Hepatocyte (in vitro differentiated cells): ENCODE results near the gene OR5B3. TPM values are rescaled to one million over a fixed set of nuclear protein-coding genes. Genes with fewer than 3 reads are reported as not detected.

ENCODE experiments used
- DNase-seq: peaks from one replicate; pipeline ENCODE4 v3.0.0-alpha.2; 2016; ENCODE audit warnings: low spot score
- H2AFZ ChIP-seq: fragments of 200-600 bp; sonication (generic); 2 replicates; pipeline ENCODE4 v1.6.0; 2016; ENCODE audit warnings: antibody characterized with exemption, mild to moderate bottlenecking
- H3K27ac ChIP-seq: fragments of 200-600 bp; sonication (generic); 2 replicates; pipeline ENCODE4 v1.5.1; 2016; ENCODE audit warnings: mild to moderate bottlenecking
- H3K27me3 ChIP-seq: fragments of 200-600 bp; sonication (generic); 2 replicates; pipeline ENCODE4 v1.6.1; 2016
- H3K36me3 ChIP-seq: fragments of 200-600 bp; sonication (generic); replicated peaks from 2 replicates; pipeline ENCODE4 v1.5.1; 2016; ENCODE audit warnings: low read depth; ENCODE audit not compliant: insufficient read depth
- H3K4me1 ChIP-seq: fragments of 200-600 bp; sonication (generic); 2 replicates; pipeline ENCODE4 v1.5.1; 2016; ENCODE audit warnings: mild to moderate bottlenecking, moderate library complexity; ENCODE audit not compliant: insufficient read depth
- H3K4me2 ChIP-seq: fragments of 200-600 bp; sonication (generic); 2 replicates; pipeline ENCODE4 v1.6.0; 2016
- H3K4me3 ChIP-seq: fragments of 200-600 bp; sonication (generic); 2 replicates; pipeline ENCODE4 v1.5.1; 2016; ENCODE audit warnings: mild to moderate bottlenecking
- H3K79me2 ChIP-seq: fragments of 200-600 bp; sonication (generic); 2 replicates; pipeline ENCODE4 v1.6.0; 2017; ENCODE audit warnings: mild to moderate bottlenecking
- H3K9me2 ChIP-seq: fragments of 200-600 bp; sonication (generic); replicated peaks from 2 replicates; pipeline ENCODE4 v1.6.0; 2017; ENCODE audit warnings: mild to moderate bottlenecking; ENCODE audit not compliant: insufficient read depth
- H3K9me3 ChIP-seq: fragments of 200-600 bp; sonication (generic); 2 replicates; pipeline ENCODE4 v1.5.1; 2016; ENCODE audit warnings: low read depth, mild to moderate bottlenecking
- H4K20me1 ChIP-seq: fragments of 200-600 bp; sonication (generic); 2 replicates; pipeline ENCODE4 v1.6.0; 2016; ENCODE audit warnings: mild to moderate bottlenecking; ENCODE audit not compliant: insufficient read depth, poor library complexity, severe bottlenecking
- EZH2 ChIP-seq: fragments of 200-600 bp; sonication (generic); IDR thresholded peaks from 2 replicates; pipeline ENCODE4 v1.6.1; 2016; ENCODE audit warnings: antibody characterized with exemption, mild to moderate bottlenecking, borderline replicate concordance
- EZH2phosphoT487 ChIP-seq: fragments of 200-600 bp; sonication (generic); IDR thresholded peaks from one replicate; pipeline ENCODE4 v1.6.1; 2018; ENCODE audit warnings: antibody characterized with exemption, mild to moderate bottlenecking, low read depth, moderate library complexity; ENCODE audit not compliant: unreplicated experiment, severe bottlenecking
- WGBS: methylation state at CpG from one replicate; pipeline ENCODE4 v1.1.6; 2016; ENCODE audit warnings: low lambda C conversion rate; ENCODE audit errors: missing lambda C conversion rate; 5-methylcytosine and 5-hydroxymethylcytosine counted together
- polyA plus RNA-seq: library from polyadenylated mRNA; unstranded; fragments of >200 nt; fragmentation: Nextera tagmentation; extraction: Ambion mirVana; gene quantifications from 2 replicates; pipeline ENCODE4 v1.2.1, GENCODE V29; 2016
- total RNA-seq: library from RNA; depleted of rRNA; stranded (reverse); fragments of >200 nt; gene quantifications from 2 replicates; pipeline ENCODE4 v1.2.3, GENCODE V29; 2014
- TF ChIP-seq, protein P1 (sequence below): fragments of 200-600 bp; sonication (generic); IDR thresholded peaks from 2 replicates; pipeline ENCODE4 v1.5.1; 2016; ENCODE audit warnings: antibody characterized with exemption, mild to moderate bottlenecking; ENCODE audit not compliant: poor library complexity

The OR5B3 gene
- total and polyA plus RNA-seq, 2 experiments from 2014 or later = not detected

DNA sequence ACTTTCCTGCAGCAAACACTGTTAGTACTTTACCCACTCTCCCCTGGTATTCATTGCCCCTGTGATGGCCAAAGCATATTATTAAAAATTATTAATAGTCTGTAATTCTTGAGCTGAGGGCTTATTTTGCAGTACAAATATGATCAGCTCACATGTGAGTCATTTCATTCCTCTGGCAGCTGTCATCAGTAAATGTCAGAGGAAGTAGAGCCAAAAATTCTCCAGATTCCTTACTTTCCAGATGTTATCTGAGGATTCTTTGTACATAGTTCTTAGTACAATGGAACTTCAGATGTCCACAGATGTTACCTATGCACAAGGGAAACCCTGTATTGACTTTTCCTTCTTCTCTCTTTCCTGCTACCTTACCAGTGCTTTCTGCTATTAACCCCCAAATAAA, 12.5 kb downstream of the OR5B3 start:
- no peak for DNase-seq
- no peak for TF ChIP-seq EZH2phosphoT487
- TF ChIP-seq, protein P1, sequence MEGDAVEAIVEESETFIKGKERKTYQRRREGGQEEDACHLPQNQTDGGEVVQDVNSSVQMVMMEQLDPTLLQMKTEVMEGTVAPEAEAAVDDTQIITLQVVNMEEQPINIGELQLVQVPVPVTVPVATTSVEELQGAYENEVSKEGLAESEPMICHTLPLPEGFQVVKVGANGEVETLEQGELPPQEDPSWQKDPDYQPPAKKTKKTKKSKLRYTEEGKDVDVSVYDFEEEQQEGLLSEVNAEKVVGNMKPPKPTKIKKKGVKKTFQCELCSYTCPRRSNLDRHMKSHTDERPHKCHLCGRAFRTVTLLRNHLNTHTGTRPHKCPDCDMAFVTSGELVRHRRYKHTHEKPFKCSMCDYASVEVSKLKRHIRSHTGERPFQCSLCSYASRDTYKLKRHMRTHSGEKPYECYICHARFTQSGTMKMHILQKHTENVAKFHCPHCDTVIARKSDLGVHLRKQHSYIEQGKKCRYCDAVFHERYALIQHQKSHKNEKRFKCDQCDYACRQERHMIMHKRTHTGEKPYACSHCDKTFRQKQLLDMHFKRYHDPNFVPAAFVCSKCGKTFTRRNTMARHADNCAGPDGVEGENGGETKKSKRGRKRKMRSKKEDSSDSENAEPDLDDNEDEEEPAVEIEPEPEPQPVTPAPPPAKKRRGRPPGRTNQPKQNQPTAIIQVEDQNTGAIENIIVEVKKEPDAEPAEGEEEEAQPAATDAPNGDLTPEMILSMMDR = no peak
- no peak for TF ChIP-seq EZH2
- H3K79me2 ChIP-seq = no peaks in the 10 kb centered on the region
- H3K9me3 ChIP-seq = no peaks in the 10 kb centered on the region
- H3K27ac ChIP-seq = no peak overlapping the region
- H4K20me1 ChIP-seq = no peaks in the 10 kb centered on the region
- no peak overlapping the region for H3K4me2 ChIP-seq
- H3K4me3 ChIP-seq = no peak overlapping the region
- H2AFZ ChIP-seq = no peak overlapping the region
- H3K4me1 ChIP-seq = no peaks in the 10 kb centered on the region
- no peaks in the 10 kb centered on the region for H3K27me3 ChIP-seq
- no peaks in the 10 kb centered on the region for H3K36me3 ChIP-seq
- H3K9me2 ChIP-seq = no peaks in the 10 kb centered on the region

DNA sequence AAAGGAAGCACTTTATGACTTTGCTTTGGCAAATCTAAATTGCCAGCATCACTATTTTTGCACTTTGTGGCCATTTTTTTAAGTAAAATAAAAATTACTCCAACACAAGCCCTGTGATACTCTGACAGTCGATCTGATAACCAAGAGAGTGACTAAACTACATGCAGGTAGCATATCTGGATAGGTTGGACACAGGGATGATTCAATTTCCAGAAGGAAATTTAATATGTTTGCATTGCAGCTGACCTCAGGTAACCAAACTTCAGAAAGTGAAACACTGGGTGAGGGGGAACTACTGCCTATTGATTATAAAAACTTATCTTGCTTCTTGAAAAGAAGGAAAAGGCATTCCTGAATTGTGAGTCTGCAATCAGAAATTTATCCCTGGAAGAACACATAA, 13.9 kb downstream of the OR5B3 start:
- no peaks in the 10 kb centered on the region for H3K9me2 ChIP-seq
- no peaks in the 10 kb centered on the region for H3K36me3 ChIP-seq
- H4K20me1 ChIP-seq = no peaks in the 10 kb centered on the region
- no peak overlapping the region for H3K4me3 ChIP-seq
- no peaks in the 10 kb centered on the region for H3K4me1 ChIP-seq
- no peak overlapping the region for H2AFZ ChIP-seq
- no peak for DNase-seq
- no peaks in the 10 kb centered on the region for H3K27me3 ChIP-seq
- no peaks in the 10 kb centered on the region for H3K9me3 ChIP-seq
- no peaks in the 10 kb centered on the region for H3K79me2 ChIP-seq
- no peak overlapping the region for H3K27ac ChIP-seq
- TF ChIP-seq EZH2 (no peak), EZH2phosphoT487 (no peak)
- TF ChIP-seq, protein P1 = no peak
- no peak overlapping the region for H3K4me2 ChIP-seq
- 32% methylated on average over 1 of the region's 1 CpG for WGBS

DNA sequence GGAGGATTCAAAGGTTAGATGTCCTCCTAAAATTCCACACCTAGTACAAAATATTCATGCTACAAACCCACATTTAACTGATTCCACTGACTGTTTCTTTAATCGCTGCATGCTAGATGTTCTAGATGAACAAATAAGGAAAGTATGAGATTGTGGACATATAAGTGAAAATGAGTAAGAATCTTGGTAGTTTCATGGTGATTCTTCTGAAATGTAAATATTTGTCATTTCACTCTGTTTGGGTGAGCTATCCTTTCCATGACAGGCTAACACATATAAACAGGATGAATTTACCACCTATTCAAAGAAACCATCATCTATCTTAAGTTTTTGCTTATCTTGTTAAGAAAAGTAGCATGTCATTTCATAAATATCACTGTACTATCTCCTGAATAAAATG, 14.8 kb downstream of the OR5B3 start:
- Histone ChIP-seq H3K4me2 (no peak overlapping the region), H3K9me2 (no peaks in the 10 kb centered on the region), H4K20me1 (no peaks in the 10 kb centered on the region), H3K27ac (no peak overlapping the region), H3K4me3 (no peak overlapping the region), H3K9me3 (no peaks in the 10 kb centered on the region), H3K36me3 (no peaks in the 10 kb centered on the region), H3K27me3 (no peaks in the 10 kb centered on the region), H2AFZ (no peak overlapping the region), H3K79me2 (no peaks in the 10 kb centered on the region), H3K4me1 (no peaks in the 10 kb centered on the region)
- TF ChIP-seq EZH2 = no peak
- TF ChIP-seq, protein P1 = no peak
- no peak for TF ChIP-seq EZH2phosphoT487
- WGBS = 92% methylated on average over 1 of the region's 1 CpG
- no peak for DNase-seq

DNA sequence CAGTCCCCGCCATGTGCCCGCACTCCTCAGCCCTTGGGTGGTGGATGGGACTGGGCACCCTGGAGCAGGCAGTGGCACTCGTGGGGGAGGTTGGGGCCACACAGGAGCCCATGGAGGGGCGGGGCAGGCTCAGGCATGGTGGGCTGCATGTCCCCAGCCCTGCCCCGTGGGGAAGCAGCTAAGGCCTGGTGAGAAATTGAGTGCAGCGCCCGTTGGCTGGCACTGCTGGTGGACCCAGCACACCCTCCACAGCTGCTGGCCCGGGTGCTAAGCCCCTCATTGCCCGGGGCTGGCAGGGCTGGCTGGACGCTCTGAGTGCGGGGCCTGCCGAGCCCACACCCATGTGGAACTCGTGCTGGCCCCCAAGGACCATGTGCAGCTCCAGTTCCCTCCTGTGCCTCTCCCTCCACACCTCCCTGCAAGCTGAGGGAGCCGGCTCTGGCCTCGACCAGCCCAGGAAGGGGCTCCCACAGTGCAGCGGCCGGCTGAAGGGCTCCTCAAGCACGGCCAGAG, 16.1 kb downstream of the OR5B3 start:
- WGBS = 89% methylated on average over 17 of the region's 18 CpGs
- Histone ChIP-seq H3K27ac (no peak overlapping the region), H3K4me2 (no peak overlapping the region), H4K20me1 (no peaks in the 10 kb centered on the region), H3K27me3 (no peaks in the 10 kb centered on the region), H3K36me3 (no peaks in the 10 kb centered on the region), H3K79me2 (no peaks in the 10 kb centered on the region), H3K9me2 (no peaks in the 10 kb centered on the region), H3K9me3 (no peaks in the 10 kb centered on the region), H2AFZ (no peak overlapping the region), H3K4me3 (no peak overlapping the region), H3K4me1 (no peaks in the 10 kb centered on the region)
- TF ChIP-seq EZH2phosphoT487 (no peak), EZH2 (no peak)
- TF ChIP-seq, protein P1 = no peak
- no peak for DNase-seq
